Prostate gland (tissue), 2 donors: ENCODE results near the gene B3GNT2. TPM values are rescaled to one million over a fixed set of nuclear protein-coding genes. Genes with fewer than 3 reads are reported as not detected.
"Not testable (repeated sequence)": the region's sequence is repeated elsewhere in the genome, so short reads cannot be mapped to it uniquely, and the experiment has no call there.

Experiments
- DNase-seq: peaks from one replicate; pipeline ENCODE4 v3.0.0-alpha.2; 2019; ENCODE audit warnings: low spot score
- H3K27ac ChIP-seq, 2 donors: fragments of 200-600 bp; sonication (generic); 2 replicates each; pipeline ENCODE4 v1.5.1; 2017 to 2019
- H3K27me3 ChIP-seq: fragments of 200-600 bp; sonication (generic); replicated peaks from 2 replicates; pipeline ENCODE4 v1.5.1; 2019; ENCODE audit not compliant: insufficient read depth
- H3K36me3 ChIP-seq, 2 donors: fragments of 200-600 bp; sonication (generic); 1 replicate in 1 of 2; 2 replicates in 1 of 2; pipeline versions ENCODE4 v1.5.1 to v1.8.1; 2017 to 2019
- H3K4me1 ChIP-seq: fragments of 200-600 bp; sonication (generic); replicated peaks from 2 replicates; pipeline ENCODE4 v1.5.1; 2019
- H3K4me3 ChIP-seq, 2 donors: fragments of 200-600 bp; sonication (generic); 2 replicates each; pipeline ENCODE4 v1.5.1; 2017 to 2019
- H3K9me3 ChIP-seq: fragments of 200-600 bp; sonication (generic); 2 replicates; pipeline ENCODE4 v1.5.1; 2017
- POLR2A ChIP-seq: fragments of 450-650 bp; IDR thresholded peaks from one replicate; pipeline ENCODE4 v1.6.1; 2016; ENCODE audit warnings: antibody characterized with exemption, mild to moderate bottlenecking
- POLR2AphosphoS5 ChIP-seq: sonication (generic); formaldehyde crosslinking; IDR thresholded peaks from one replicate; pipeline ENCODE4 v1.6.1; 2017; ENCODE audit warnings: antibody characterized with exemption
- WGBS: methylation state at CpG from one replicate; pipeline ENCODE4 v1.1.5; 2018; 5-methylcytosine and 5-hydroxymethylcytosine counted together
- intact Hi-C: fragments of 100-400 bp; cut with DNase I; formaldehyde crosslinking; loops from one replicate; pipeline ENCODE4 v1.14.2; 2022
- total RNA-seq, 2 donors: library from RNA; depleted of rRNA; stranded (reverse); fragments of >200 nt; gene quantifications; one replicate each; pipeline ENCODE4 v1.1.0, GENCODE V29; 2016
- TF ChIP-seq, protein P1 (sequence below), 4 experiments: fragments of 200-600 bp in 2 of 4; fragments of 450-650 bp in 2 of 4; sonication (generic) in 2 of 4; IDR thresholded peaks; 1 replicate in 3 of 4; 2 replicates in 1 of 4; pipeline ENCODE4 v1.5.1; 2016 to 2019; ENCODE audit warnings: antibody characterized with exemption in 4 of 4, mild to moderate bottlenecking in 2 of 4, moderate library complexity in 2 of 4

B3GNT2 gene
- total RNA-seq, 2 donors from 2014 or later: 8.5 to 18.7 TPM

DNA sequence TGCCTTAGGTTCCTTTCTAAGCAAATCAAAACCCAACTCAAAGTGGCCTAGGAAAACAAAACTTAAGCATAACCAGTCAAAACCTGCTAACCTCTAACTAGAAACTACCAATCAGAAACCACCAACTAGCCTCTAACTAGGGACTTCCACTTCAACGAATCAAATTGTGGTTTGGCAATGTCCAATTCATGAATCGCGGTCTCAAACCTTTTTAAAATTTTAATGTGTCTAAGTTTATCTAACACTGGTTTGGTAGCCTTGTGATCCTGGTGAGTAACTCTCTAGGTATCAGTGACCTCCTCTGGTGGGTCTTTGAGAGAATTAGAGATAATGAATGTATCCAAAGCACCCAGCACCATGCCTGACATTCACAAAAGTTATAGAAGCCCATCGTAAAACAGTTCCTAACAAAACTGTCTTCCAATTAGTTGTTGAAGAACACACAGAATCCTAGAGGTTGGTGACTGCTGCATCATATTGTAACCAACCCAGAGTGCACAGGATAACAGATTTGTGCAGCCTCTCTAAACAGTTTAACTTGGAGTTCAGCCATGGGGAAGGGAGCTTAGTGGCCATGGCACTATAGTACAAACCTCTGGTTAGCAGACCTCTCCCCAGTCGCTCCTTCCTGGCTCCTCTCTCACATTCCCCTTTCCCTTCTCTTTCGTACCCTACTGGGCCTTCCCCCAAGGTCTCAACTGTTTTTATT, 45.2 kb upstream of the B3GNT2 start:
- TF ChIP-seq, protein P1, sequence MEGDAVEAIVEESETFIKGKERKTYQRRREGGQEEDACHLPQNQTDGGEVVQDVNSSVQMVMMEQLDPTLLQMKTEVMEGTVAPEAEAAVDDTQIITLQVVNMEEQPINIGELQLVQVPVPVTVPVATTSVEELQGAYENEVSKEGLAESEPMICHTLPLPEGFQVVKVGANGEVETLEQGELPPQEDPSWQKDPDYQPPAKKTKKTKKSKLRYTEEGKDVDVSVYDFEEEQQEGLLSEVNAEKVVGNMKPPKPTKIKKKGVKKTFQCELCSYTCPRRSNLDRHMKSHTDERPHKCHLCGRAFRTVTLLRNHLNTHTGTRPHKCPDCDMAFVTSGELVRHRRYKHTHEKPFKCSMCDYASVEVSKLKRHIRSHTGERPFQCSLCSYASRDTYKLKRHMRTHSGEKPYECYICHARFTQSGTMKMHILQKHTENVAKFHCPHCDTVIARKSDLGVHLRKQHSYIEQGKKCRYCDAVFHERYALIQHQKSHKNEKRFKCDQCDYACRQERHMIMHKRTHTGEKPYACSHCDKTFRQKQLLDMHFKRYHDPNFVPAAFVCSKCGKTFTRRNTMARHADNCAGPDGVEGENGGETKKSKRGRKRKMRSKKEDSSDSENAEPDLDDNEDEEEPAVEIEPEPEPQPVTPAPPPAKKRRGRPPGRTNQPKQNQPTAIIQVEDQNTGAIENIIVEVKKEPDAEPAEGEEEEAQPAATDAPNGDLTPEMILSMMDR (IDR thresholded peaks at IDR 0.05): no peak
- TF ChIP-seq POLR2A (no peak), POLR2AphosphoS5 (no peak)
- Histone ChIP-seq H3K27ac (no peak overlapping the region), H3K9me3 (no peaks in the 10 kb centered on the region), H3K4me3 (no peak overlapping the region), H3K4me1 (no peaks in the 10 kb centered on the region), H3K27me3 (no peaks in the 10 kb centered on the region), H3K36me3 (no peaks in the 10 kb centered on the region)
- WGBS: 77% methylated on average over 6 of the region's 6 CpGs
- intact Hi-C loops: no loop called here
- no peak for DNase-seq

DNA sequence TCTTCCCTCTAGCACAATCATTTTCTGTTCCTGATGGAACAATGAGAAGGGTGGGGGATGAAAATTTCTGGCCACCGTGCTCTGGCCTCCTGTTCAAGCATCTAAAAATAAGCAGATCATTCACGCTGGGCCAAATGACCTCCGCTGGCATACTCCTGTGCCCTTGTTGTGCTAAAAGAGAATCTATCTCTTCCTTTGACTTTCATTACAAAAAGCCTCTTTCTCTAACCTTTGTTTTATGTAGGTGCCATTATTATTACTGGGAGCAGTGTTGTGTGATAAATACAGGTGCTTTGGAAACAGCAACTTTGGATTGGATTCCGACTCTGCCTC, 44.6 kb upstream of the B3GNT2 start:
- no peak for TF ChIP-seq POLR2A
- no peaks in the 10 kb centered on the region for H3K9me3 ChIP-seq
- no peak overlapping the region for H3K27ac ChIP-seq
- H3K4me3 ChIP-seq: no peak overlapping the region
- no peaks in the 10 kb centered on the region for H3K27me3 ChIP-seq
- no peaks in the 10 kb centered on the region for H3K4me1 ChIP-seq
- intact Hi-C loops: no loop called here
- no peaks in the 10 kb centered on the region for H3K36me3 ChIP-seq
- DNase-seq: no peak
- WGBS: 78% methylated on average over 4 of the region's 4 CpGs

DNA sequence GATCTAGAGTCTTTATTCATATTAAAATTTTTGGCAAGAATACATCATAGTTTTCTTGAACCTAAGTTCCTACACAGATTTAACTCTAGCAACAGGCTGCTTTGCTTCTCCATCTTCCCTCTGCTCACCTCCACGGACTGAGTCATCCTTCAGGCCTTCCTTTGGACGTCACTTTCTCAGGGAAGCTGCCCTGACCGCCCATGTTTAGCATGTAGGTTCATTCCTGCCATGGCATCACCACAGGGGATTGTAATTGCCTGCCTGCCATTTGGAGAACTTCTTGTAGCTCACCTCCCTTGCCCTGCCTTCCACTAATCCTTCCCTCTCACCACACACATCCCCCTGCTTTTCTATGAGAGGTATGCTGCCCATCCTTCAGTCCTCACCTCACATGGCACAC, 43.9 kb upstream of the B3GNT2 start:
- no peak overlapping the region for H3K27ac ChIP-seq
- intact Hi-C loops: no loop called here
- H3K4me1 ChIP-seq: no peaks in the 10 kb centered on the region
- no peaks in the 10 kb centered on the region for H3K27me3 ChIP-seq
- H3K9me3 ChIP-seq: no peaks in the 10 kb centered on the region
- TF ChIP-seq, protein P1 (IDR thresholded peaks at IDR 0.05): no peak
- TF ChIP-seq POLR2A (no peak), POLR2AphosphoS5 (no peak)
- no peak overlapping the region for H3K4me3 ChIP-seq
- H3K36me3 ChIP-seq: no peaks in the 10 kb centered on the region
- DNase-seq: no peak
- WGBS: 90% methylated on average over 3 of the region's 3 CpGs

DNA sequence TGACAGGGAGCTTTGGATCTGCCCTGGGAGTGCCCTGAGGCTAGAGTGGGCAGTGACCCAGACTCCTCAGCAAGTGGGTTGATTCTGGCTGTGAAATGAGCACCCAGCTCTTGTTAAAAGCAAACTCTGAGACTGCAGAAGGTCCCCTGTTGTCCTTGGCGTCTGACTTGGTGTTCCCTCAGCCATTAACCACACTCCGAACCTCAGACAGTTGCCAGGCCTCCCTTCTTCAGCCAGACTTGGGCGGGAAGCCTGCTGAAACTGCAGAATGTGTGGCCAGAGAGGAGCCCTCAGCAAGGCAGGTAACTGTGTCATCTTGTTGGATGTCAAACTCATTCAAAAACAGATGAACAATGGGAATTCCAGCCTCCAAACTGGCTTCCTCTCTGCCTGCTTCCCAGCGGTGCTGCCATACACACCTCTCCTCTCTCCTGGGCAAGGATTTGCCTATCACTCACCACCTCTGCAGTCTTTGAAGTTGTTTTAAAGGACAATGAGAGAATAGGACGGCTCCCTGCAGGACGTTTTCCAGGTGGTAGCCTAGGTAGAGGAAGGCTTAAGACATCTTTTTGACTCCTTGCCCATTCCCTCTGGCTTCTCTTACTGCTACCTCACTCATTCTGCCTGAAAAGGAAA, 38.9 kb upstream of the B3GNT2 start:
- WGBS: 56% methylated on average over 6 of the region's 6 CpGs
- TF ChIP-seq, protein P1 (IDR thresholded peaks at IDR 0.05): no peak
- TF ChIP-seq POLR2AphosphoS5 (no peak), POLR2A (no peak)
- no peak for DNase-seq
- intact Hi-C loops: no loop called here
- H3K36me3 ChIP-seq: no peaks in the 10 kb centered on the region
- H3K27me3 ChIP-seq: no peaks in the 10 kb centered on the region
- H3K27ac ChIP-seq: no peak overlapping the region
- H3K4me3 ChIP-seq: no peak overlapping the region
- H3K9me3 ChIP-seq: no peaks in the 10 kb centered on the region
- no peaks in the 10 kb centered on the region for H3K4me1 ChIP-seq

DNA sequence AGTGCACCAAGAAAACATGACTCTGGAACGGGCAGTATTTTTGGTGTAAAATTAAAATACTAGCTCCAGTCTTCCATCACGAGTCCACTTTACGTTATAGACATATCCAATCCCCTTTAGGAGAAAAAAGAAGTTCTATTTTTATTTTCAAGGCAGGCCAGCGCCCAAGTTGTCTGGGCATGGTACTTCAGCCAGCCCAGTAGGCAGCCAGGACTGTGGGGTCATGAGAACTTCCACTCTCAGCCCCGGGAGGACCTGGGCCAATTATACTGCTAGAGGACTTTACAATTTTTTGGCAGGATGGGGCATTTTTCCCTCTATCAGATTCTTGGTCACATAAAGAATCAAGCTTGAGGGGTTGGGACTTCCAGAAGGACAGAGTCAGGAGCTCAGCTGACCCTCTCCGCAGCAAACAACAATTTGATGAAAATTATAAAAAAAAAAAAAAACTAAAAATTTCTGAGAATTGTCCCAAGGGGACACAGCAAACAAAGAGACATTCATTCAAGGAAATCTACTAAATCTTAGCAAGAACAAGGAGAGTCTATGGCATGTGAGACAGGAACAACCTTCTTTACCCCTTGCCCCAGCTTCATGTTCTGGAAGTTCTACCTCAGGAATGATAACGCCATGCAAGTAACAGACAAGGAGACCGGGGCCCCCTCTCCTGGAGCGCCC, 37.3 kb upstream of the B3GNT2 start:
- Histone ChIP-seq H3K36me3 (no peaks in the 10 kb centered on the region), H3K27me3 (no peaks in the 10 kb centered on the region), H3K27ac (no peak overlapping the region), H3K4me3 (no peak overlapping the region), H3K9me3 (no peaks in the 10 kb centered on the region), H3K4me1 (no peaks in the 10 kb centered on the region)
- intact Hi-C loops: no loop called here
- TF ChIP-seq POLR2A (no peak), POLR2AphosphoS5 (no peak)
- TF ChIP-seq, protein P1 (IDR thresholded peaks at IDR 0.05): no peak
- 89% methylated on average over 9 of the region's 9 CpGs for WGBS
- DNase-seq: no peak

DNA sequence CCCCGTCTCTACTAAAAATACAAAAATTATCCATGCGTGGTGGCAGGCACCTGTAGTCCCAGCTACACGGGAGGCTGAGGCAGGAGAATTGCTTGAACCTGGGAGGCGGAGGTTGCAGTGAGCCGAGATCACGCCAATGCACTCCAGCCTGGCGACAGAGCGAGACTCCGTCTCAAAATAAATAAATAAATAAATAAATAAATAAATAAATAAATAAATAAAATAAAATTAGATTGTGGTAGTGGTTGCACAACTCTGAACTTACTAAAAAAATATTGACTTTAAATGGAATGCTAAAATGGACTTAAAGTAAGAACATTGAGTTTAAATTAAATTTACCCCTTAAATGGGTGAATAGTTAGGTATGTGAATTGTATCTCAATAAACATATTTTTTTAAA, 35.2 kb upstream of the B3GNT2 start:
- intact Hi-C loops: not testable (repeated sequence)
- WGBS: 98% methylated on average over 9 of the region's 9 CpGs

More for the DNA sequence above, 35.2 kb upstream of the B3GNT2 start:
- H3K4me1 ChIP-seq, H3K9me3 ChIP-seq, H3K36me3 ChIP-seq, DNase-seq, H3K27ac ChIP-seq, H3K4me3 ChIP-seq, H3K27me3 ChIP-seq: not testable (repeated sequence)
